Measurements from ENCODE around the gene TEX9. TPM values are rescaled to one million over a fixed set of nuclear protein-coding genes. Genes with fewer than 3 reads are reported as not detected.
"Not testable (repeated sequence)": the region's sequence is repeated elsewhere in the genome, so short reads cannot be mapped to it uniquely, and the experiment has no call there.

The TEX9 gene
- total RNA-seq, 1 donor from 2014 or later, result 0.35 TPM

- no peak overlapping the region for H3K4me3 Mint-ChIP-seq
- peaks cover 2% of the 10 kb centered on the region for H3K27me3 Mint-ChIP-seq
- no peaks in the 10 kb centered on the region for H3K4me1 Mint-ChIP-seq
- no peak for DNase-seq
- no peaks in the 10 kb centered on the region for H3K9me3 Mint-ChIP-seq
- H3K27ac Mint-ChIP-seq, result no peak overlapping the region
- intact Hi-C loops (cut with micrococcal nuclease), result no loop called here
- H3K36me3 Mint-ChIP-seq (ENCODE audit: low read depth), result no peaks in the 10 kb centered on the region
Measured at GRCh38 chr15:56346414-56346813, 18.8 kb upstream of the TEX9 start.

DNA sequence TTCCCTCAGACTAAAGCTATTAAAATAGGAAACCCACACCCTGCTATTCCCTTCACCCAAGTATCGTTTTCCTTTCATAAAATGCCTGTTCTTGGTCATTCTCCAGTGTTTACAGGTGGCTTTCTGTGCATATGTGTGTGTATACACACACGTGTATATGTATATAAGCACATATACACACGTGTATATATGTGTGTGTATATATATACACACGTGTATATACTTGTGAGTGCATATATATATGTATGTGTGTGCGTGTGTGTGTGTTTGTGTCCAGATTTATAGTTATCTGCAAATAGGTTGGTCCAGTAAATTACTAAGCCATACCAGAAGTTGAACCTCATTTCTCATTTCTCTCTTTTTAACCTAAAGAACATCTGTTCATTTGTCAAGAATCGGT, 15.7 kb upstream of the TEX9 start:
- Mint-ChIP-seq H3K36me3 (ENCODE audit: low read depth) (no peaks in the 10 kb centered on the region), H3K9me3 (no peaks in the 10 kb centered on the region), H3K4me3 (no peak overlapping the region), H3K27ac (no peak overlapping the region), H3K27me3 (peaks cover 1% of the 10 kb centered on the region), H3K4me1 (no peaks in the 10 kb centered on the region)
- no peak for DNase-seq
- intact Hi-C loops (cut with micrococcal nuclease), result no loop called here

DNA sequence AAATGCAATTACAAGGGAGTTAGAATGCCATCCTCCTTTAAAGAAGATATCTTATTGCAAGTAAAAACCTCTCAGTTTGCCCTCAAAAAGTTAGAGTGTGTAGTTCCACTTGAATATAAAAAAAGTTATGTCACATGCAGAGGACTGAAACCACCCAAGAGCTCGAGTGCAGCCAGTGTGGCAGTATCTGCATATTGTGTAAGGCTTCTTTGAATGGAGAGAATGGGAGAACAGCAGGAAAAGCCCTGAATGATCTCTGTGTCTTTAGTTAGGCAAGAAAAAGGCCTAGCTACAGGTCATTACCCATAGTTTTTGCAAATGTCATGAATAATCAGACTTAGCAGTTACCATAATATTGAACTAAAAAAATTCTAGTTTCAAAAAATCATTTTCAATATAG, 13.9 kb upstream of the TEX9 start:
- no peak for DNase-seq
- H3K4me3 Mint-ChIP-seq, result no peak overlapping the region
- H3K27me3 Mint-ChIP-seq, result peaks cover 4% of the 10 kb centered on the region
- H3K27ac Mint-ChIP-seq, result no peak overlapping the region
- H3K36me3 Mint-ChIP-seq (ENCODE audit: low read depth), result no peaks in the 10 kb centered on the region
- no peaks in the 10 kb centered on the region for H3K4me1 Mint-ChIP-seq
- intact Hi-C loops (cut with micrococcal nuclease), result no loop called here
- no peaks in the 10 kb centered on the region for H3K9me3 Mint-ChIP-seq

GRCh38 chr15:56351957-56352506, 13.2 kb upstream of the TEX9 start:
- H3K4me3 Mint-ChIP-seq, result no peak overlapping the region
- H3K9me3 Mint-ChIP-seq, result no peaks in the 10 kb centered on the region
- no peaks in the 10 kb centered on the region for H3K36me3 Mint-ChIP-seq (ENCODE audit: low read depth)
- H3K27ac Mint-ChIP-seq, result no peak overlapping the region
- no peaks in the 10 kb centered on the region for H3K4me1 Mint-ChIP-seq
- DNase-seq, result no peak
- intact Hi-C loops (cut with micrococcal nuclease), result no loop called here
- peaks cover 4% of the 10 kb centered on the region for H3K27me3 Mint-ChIP-seq

- Mint-ChIP-seq H3K27ac (no peak overlapping the region), H3K4me1 (no peaks in the 10 kb centered on the region), H3K9me3 (no peaks in the 10 kb centered on the region), H3K4me3 (no peak overlapping the region), H3K27me3 (peaks cover 6% of the 10 kb centered on the region), H3K36me3 (ENCODE audit: low read depth) (no peaks in the 10 kb centered on the region)
- DNase-seq, result no peak
- intact Hi-C loops (cut with micrococcal nuclease), result no loop called here
Measured at GRCh38 chr15:56353119-56353518, 12.1 kb upstream of the TEX9 start.

- H3K9me3 Mint-ChIP-seq, result no peaks in the 10 kb centered on the region
- H3K27ac Mint-ChIP-seq, result no peak overlapping the region
- H3K36me3 Mint-ChIP-seq (ENCODE audit: low read depth), result no peaks in the 10 kb centered on the region
- peaks cover 10% of the 10 kb centered on the region for H3K27me3 Mint-ChIP-seq
- intact Hi-C loops (cut with micrococcal nuclease), result no loop called here
- H3K4me3 Mint-ChIP-seq, result no peak overlapping the region
- DNase-seq, result no peak
- H3K4me1 Mint-ChIP-seq, result no peaks in the 10 kb centered on the region
Measured at GRCh38 chr15:56353740-56354139, 11.5 kb upstream of the TEX9 start.

DNA sequence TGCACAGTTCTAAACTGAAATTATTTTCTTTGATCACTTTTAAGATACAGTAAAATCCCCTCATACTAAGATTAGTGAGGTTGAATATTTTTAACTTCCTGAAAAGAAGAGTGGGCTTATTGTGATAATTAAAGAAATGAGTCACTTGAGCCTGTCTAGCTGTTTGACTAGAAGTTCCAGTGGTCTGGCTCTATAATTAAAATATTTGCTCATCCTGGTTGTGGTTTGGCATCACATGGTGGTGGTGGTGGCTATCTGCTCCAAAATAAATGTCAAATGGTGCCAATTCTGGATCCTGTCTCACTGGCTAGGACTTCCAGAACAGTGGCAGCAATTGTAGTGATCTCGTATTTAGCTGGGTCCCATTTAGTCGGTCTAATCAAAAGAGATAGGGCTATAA, 8.6 kb upstream of the TEX9 start:
- Mint-ChIP-seq H3K4me1 (no peaks in the 10 kb centered on the region), H3K27me3 (peaks cover 26% of the 10 kb centered on the region), H3K4me3 (no peak overlapping the region), H3K36me3 (ENCODE audit: low read depth) (no peaks in the 10 kb centered on the region), H3K27ac (no peak overlapping the region), H3K9me3 (peaks cover 2% of the 10 kb centered on the region)
- intact Hi-C loops (cut with micrococcal nuclease), result no loop called here
- DNase-seq, result no peak

GRCh38 chr15:56358604-56359003, 6.6 kb upstream of the TEX9 start:
- Mint-ChIP-seq H3K36me3 (ENCODE audit: low read depth) (no peaks in the 10 kb centered on the region), H3K4me3 (no peak overlapping the region), H3K4me1 (no peaks in the 10 kb centered on the region), H3K9me3 (peaks cover 3% of the 10 kb centered on the region), H3K27ac (no peak overlapping the region), H3K27me3 (peaks cover 37% of the 10 kb centered on the region)
- intact Hi-C loops (cut with micrococcal nuclease), result no loop called here
- no peak for DNase-seq

DNA sequence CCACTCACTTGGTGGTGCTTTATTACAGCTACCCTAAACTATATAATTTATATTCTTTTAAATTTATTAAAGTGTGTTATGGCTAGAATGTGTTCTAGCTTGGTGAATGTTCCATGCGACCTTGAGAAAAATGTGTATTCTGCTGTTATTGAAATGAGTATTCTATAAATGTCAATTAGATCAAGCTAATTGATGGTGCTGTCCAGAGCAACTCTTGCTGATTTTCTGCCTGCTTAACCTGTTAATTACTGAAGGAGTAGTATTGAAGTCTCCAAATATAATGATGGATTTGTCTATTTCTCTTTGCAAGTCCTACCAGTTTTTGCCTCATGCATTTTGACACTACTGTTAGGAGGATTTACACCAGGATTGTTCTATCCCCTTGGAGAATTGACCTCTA, 3.2 kb upstream of the TEX9 start:
- no peaks in the 10 kb centered on the region for H3K36me3 Mint-ChIP-seq (ENCODE audit: low read depth)
- peaks cover 43% of the 10 kb centered on the region for H3K27me3 Mint-ChIP-seq
- H3K9me3 Mint-ChIP-seq, result peaks cover 3% of the 10 kb centered on the region
- peaks cover 15% of the 10 kb centered on the region for H3K4me1 Mint-ChIP-seq
- intact Hi-C loops (cut with micrococcal nuclease), result no loop called here
- no peak overlapping the region for H3K27ac Mint-ChIP-seq
- no peak for DNase-seq
- H3K4me3 Mint-ChIP-seq, result no peak overlapping the region

DNA sequence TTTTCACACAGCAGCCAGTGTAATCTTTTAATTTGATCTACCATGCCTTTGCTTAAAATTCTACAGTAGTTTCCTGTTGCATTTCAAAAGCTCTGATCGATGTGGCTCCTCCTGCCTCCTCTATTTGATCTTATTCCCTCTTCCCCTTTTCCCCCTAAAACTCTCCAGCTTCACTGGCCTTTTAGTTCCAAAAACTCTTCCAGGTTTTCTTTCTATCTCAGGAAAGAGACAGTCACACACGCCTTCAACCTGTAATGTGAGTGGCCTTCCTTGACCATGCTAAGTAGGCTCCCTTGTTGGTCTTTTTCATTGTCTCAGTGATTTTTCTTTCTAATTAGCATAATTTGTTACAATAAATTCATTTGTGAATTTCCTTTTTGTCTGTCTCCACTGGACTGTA, 985 bp downstream of the TEX9 start:
- Mint-ChIP-seq H3K27me3 (peaks cover 42% of the 10 kb centered on the region), H3K36me3 (ENCODE audit: low read depth) (no peaks in the 10 kb centered on the region), H3K4me1 (peaks cover 15% of the 10 kb centered on the region), H3K9me3 (peaks cover 3% of the 10 kb centered on the region), H3K4me3 (peak overlapping the region; percentile 89), H3K27ac (no peak overlapping the region)
- intact Hi-C loops (cut with micrococcal nuclease), result loop anchor here (5.0 kb wide), 1 partner anchor 119 kb away; no protein-coding TSS in a partner anchor
- DNase-seq, result no peak

DNA sequence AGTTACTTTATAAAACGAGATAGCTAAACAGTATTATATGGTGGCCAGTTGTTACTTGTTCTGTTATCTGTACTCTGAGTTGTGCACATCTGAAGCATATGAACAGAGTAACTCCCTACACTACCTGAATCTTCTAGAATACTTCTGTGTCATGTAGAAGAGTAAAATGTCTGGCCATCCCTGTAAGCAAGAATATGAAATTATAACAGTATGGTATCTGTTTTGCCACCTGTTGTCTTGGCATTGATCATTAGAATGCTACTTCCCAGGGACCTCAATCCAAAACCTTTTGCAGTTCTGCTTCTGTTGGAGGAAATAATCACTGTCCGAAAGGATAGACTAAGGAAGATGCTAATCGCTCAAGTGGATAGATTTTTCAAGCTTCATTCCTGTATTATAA, 1.9 kb downstream of the TEX9 start:
- H3K4me1 Mint-ChIP-seq, result peaks cover 15% of the 10 kb centered on the region
- DNase-seq, result no peak
- H3K4me3 Mint-ChIP-seq, result no peak overlapping the region
- H3K9me3 Mint-ChIP-seq, result no peaks in the 10 kb centered on the region
- H3K27ac Mint-ChIP-seq, result no peak overlapping the region
- peaks cover 39% of the 10 kb centered on the region for H3K27me3 Mint-ChIP-seq
- H3K36me3 Mint-ChIP-seq (ENCODE audit: low read depth), result no peaks in the 10 kb centered on the region
- intact Hi-C loops (cut with micrococcal nuclease), result loop anchor here (5.0 kb wide), 1 partner anchor 120 kb away; no protein-coding TSS in a partner anchor

GRCh38 chr15:56369234-56369633, 4.0 kb downstream of the TEX9 start:
- Mint-ChIP-seq H3K27ac (no peak overlapping the region), H3K4me1 (peaks cover 15% of the 10 kb centered on the region), H3K4me3 (no peak overlapping the region), H3K9me3 (no peaks in the 10 kb centered on the region), H3K36me3 (ENCODE audit: low read depth) (no peaks in the 10 kb centered on the region), H3K27me3 (peaks cover 31% of the 10 kb centered on the region)
- DNase-seq, result no peak
- intact Hi-C loops (cut with micrococcal nuclease), result loop anchor here (5.0 kb wide), 1 partner anchor 122 kb away; no protein-coding TSS in a partner anchor

- no peaks in the 10 kb centered on the region for H3K4me1 Mint-ChIP-seq
- H3K27ac Mint-ChIP-seq, result no peak overlapping the region
- no peak overlapping the region for H3K4me3 Mint-ChIP-seq
- peaks cover 22% of the 10 kb centered on the region for H3K27me3 Mint-ChIP-seq
- H3K36me3 Mint-ChIP-seq (ENCODE audit: low read depth), result no peaks in the 10 kb centered on the region
- intact Hi-C loops (cut with micrococcal nuclease), result no loop called here
- DNase-seq, result no peak
- H3K9me3 Mint-ChIP-seq, result no peaks in the 10 kb centered on the region
Measured at GRCh38 chr15:56371495-56372147, 6.4 kb downstream of the TEX9 start.

- DNase-seq; intact Hi-C loops (cut with micrococcal nuclease); H3K36me3 Mint-ChIP-seq (ENCODE audit: low read depth); H3K9me3 Mint-ChIP-seq; H3K4me1 Mint-ChIP-seq; H3K27ac Mint-ChIP-seq; H3K4me3 Mint-ChIP-seq: not testable (repeated sequence)
- peaks cover 16% of the 10 kb centered on the region for H3K27me3 Mint-ChIP-seq
Measured at GRCh38 chr15:56374693-56375092, 9.5 kb downstream of the TEX9 start.

GRCh38 chr15:56377822-56378221, 12.6 kb downstream of the TEX9 start:
- not testable (repeated sequence) for H3K36me3 Mint-ChIP-seq (ENCODE audit: low read depth)

More at GRCh38 chr15:56377822-56378221, 12.6 kb downstream of the TEX9 start:
- H3K27me3 Mint-ChIP-seq; intact Hi-C loops (cut with micrococcal nuclease); H3K4me1 Mint-ChIP-seq; H3K27ac Mint-ChIP-seq; H3K4me3 Mint-ChIP-seq; H3K9me3 Mint-ChIP-seq; DNase-seq: not testable (repeated sequence)

Measured in activated CD4-positive, alpha-beta T cell treated with anti-CD3 and anti-CD28 coated beads, Interleukin-2, amount 10 ng/mL, durations not matched to agents 24 days and 14 days (primary cell).